ENCODE measurements around the gene LST1.

Gene LST1

DNA sequence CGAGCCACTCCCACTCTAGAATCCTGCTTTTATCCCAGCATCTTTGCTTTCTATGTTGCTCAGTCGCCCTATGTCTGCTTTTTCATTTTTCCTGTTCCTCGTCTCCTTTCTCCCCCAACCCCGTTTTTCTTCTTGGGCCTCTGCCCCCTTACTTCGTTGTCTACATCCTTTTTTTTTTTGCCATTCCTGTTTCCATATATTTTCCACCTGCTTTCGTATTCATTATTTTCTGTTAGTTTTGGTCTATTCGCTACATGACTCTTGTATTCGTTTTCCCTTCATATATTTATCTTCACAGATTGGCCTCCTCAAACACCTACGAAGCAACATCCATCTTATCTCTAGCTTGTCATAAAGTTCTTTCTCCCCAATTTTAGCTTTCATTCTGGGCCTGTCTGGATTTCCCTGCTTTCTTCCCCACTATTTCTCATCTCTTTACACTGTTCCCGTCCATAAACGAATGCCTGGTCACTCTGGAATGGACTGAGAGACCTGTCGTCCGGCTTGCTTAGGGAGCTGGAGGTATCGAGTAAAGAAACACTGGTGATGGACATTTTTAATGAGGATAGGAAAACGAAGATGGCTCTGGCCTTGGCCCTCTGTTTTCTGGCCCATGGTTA, 35.4 kb downstream of the LST1 start:
- DNase-seq, result no peak

DNA sequence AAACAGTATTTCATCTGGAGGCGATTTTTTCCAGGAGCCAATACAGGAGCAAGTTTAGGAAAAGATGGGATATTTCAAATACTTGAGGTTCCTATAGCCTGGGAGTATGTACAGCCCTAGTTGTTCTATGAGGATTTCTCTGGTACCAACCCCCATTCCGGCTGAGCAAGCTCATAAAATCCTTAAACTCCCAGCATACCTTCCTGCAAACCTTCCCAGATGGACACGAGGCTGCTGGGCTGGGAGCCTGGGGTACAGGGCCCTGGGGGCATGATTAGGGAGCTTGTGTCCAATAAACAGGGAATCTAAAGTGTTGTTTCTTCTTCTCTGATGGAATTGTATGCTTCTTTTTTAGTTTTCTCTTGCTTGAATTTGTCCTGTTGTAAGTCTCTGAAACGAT, 35.9 kb downstream of the LST1 start:
- no peak for DNase-seq

DNA sequence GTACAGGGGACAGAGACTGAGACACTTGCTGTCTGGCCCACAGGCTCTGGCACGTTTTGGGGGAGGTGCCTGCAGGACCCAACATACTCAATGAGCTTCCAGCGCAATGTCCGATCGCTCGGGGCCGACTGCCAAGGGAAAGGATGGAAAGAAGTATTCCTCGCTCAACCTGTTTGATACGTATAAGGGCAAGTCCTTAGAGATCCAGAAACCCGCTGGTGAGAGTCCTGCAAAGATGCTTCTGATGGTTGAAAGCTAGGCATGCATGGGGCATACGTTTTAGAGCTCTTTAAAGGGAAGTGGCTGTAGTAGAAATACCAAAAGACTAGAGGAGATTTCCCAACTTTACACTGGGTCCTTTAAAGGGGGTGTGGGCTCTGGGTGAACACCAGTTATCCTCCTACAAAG, 36.6 kb downstream of the LST1 start:
- DNase-seq, result no peak

DNA sequence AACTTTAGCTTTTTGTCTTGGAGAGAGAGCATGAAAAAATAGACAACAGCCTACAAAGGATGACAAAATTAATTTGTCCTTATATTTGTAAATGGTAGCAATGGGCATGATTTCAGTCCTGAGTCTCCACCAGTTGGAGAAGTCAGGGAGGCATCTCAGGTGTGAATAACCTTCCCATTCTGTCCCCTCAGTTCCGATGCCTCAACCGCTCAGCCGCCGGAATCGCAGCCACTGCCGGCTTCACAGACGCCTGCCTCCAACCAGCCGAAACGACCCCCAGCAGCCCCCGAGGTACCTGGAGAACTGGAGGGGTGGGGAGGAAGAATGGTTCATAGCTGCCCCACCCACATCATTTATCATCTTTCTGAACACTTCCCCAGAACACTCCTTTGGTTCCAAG, 38.0 kb downstream of the LST1 start:
- no peak for DNase-seq

DNA sequence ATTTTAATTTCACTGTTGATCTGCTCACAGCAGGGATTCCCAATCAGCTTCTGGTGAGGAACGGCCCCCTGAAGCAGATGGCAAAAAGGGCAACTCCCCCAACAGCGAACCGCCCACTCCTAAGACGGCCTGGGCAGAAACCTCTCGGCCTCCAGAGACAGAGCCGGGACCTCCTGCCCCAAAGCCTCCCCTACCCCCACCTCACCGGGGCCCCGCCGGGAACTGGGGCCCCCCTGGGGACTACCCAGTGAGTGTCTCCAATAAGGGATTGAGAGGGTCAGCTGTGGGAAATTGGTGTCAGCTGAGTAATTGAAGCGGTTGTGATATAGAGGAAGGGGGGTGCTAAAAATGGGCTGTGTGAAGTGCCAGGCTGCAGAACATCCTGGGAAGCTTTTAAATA, 40.9 kb downstream of the LST1 start:
- no peak for DNase-seq

DNA sequence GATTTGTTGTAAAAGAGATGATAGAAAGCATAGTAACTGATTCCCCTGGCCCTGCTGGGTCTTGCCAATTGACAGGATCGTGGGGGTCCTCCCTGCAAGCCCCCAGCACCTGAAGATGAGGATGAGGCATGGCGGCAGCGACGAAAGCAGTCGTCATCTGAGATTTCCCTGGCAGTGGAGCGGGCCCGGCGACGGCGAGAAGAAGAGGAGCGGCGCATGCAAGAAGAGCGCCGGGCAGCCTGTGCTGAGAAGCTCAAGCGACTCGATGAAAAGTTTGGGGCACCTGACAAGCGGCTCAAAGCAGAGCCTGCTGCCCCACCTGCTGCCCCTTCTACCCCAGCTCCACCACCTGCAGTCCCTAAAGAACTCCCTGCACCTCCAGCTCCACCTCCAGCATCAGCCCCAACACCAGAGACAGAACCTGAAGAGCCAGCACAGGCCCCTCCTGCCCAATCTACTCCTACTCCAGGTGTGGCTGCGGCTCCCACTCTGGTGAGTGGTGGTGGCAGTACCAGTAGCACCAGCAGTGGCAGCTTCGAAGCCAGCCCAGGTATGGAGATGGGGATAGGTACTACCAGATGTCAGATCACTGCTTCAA, 41.7 kb downstream of the LST1 start:
- DNase-seq, result no peak

DNA sequence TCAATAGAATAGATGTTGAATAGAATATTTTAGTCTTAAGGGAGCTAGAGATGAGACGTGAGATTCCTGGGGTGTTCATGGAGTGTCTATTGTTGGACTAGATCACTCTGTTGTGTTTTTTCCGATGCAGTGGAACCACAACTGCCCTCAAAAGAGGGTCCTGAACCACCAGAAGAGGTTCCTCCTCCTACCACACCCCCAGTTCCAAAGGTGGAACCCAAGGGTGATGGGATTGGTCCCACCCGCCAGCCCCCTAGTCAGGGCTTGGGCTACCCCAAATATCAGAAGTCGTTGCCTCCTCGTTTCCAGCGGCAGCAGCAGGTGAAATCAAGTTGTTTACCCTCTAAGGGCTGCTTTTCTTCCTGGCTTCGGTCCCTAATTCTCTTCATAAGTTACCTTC, 42.9 kb downstream of the LST1 start:
- no peak for DNase-seq

DNA sequence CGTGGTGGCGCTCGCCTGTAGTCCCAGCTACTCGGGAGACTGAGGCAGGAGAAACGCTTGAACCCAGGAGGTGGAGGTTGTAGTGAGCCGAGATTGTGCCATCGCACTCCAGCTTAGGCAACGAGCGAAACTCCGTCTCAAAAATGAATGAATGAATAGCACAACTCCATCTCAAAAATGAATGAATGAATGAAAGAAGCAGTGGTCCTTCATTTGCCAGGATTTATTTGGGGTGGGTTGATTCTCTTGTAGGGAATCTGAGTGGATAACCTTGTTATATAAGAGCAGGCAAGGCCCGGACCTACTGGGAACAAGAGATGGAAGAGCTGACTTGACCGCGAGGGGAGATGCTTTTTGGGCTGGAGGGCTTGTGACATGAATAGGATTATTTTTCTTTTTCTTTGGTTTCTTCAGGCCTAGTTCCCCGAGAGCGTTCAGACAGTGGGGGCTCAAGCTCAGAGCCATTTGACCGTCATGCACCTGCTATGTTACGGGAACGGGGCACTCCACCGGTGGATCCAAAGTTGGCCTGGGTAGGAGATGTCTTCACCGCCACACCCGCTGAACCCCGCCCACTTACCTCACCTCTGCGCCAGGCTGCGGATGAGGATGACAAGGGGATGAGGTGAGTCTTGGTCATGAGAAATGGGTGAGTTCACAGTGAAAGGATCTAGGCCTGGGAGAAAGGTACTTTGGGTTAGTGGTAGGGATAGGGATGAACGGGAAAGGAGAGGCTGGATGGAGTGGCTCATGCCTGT, 44.3 kb downstream of the LST1 start:
- no peak for DNase-seq

DNA sequence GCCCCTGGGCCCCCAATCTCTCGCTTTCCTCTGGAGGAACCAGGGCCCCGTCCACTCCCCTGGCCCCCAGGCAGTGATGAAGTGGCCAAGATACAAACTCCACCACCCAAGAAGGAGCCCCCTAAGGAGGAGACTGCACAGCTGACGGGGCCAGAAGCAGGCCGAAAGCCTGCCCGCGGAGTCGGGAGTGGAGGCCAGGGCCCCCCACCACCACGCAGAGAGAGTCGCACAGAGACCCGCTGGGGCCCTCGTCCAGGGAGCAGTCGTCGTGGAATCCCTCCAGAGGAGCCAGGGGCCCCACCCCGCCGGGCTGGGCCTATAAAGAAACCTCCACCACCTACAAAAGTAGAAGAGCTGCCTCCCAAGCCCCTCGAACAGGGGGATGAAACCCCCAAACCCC, 45.1 kb downstream of the LST1 start:
- DNase-seq, result no peak

DNA sequence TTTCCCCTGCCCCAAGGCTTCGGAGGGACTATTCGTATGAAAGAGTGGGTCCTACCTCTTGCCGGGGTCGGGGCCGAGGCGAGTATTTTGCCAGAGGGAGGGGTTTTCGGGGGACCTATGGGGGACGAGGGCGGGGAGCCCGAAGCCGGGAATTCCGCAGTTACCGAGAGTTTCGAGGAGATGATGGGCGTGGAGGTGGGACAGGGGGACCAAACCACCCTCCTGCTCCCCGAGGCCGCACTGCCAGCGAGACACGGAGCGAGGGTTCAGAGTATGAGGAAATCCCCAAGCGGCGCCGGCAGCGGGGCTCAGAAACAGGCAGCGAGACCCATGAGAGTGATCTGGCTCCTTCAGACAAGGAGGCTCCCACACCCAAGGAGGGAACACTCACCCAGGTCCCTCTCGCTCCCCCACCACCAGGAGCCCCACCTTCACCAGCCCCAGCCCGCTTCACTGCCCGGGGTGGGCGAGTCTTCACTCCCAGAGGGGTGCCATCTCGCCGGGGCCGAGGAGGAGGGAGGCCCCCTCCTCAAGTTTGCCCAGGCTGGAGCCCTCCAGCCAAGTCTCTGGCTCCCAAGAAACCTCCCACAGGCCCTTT, 45.7 kb downstream of the LST1 start:
- DNase-seq, result no peak

DNA sequence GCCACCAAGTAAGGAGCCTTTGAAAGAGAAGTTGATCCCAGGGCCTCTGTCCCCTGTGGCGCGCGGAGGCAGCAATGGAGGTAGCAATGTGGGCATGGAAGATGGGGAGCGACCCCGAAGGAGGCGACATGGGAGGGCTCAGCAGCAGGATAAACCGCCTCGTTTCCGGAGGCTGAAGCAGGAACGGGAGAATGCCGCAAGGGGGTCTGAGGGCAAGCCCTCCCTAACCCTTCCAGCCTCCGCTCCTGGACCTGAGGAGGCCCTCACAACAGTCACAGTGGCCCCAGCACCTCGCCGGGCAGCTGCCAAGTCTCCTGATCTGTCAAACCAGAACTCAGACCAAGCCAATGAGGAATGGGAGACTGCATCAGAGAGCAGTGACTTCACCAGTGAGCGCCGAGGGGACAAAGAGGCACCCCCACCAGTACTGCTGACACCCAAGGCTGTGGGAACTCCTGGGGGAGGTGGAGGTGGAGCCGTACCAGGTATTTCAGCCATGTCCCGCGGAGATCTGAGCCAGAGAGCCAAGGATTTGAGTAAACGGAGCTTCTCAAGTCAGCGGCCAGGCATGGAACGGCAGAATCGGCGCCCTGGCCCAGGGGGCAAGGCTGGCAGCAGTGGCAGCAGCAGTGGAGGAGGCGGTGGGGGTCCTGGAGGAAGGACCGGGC, 46.3 kb downstream of the LST1 start:
- no peak for DNase-seq

DNA sequence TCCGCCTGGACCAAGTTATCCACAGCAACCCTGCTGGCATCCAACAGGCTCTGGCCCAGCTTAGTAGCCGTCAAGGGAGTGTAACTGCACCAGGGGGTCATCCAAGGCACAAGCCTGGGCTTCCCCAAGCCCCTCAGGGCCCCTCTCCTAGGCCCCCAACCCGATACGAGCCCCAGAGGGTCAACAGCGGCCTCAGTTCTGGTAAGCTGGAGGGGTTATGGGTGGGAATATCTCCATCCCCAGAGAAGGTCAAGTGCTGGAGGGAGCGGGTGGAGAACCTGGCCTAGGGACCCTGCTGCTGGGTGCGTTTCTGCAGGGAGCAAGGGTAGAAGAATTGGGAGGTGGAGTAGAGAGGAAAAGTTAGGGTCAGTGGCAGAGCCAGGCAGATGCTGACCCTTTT, 47.4 kb downstream of the LST1 start:
- DNase-seq, result no peak

DNA sequence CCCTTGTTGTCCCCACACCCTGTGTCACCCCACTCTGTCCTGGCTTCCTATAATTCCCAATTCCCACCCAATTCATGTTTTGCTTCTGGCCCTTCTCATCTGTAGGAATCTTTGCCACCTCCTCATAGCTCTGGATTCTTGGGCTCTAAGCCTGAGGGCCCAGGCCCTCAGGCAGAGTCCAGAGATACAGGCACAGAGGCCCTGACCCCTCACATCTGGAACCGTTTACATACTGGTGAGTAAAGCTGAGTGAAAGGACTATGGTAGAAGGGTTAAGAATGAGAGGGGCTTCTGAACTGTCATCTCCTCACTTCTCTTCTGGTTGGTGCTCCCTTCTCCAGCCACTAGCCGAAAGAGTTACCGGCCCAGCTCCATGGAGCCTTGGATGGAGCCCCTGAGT, 48.1 kb downstream of the LST1 start:
- DNase-seq, result no peak

DNA sequence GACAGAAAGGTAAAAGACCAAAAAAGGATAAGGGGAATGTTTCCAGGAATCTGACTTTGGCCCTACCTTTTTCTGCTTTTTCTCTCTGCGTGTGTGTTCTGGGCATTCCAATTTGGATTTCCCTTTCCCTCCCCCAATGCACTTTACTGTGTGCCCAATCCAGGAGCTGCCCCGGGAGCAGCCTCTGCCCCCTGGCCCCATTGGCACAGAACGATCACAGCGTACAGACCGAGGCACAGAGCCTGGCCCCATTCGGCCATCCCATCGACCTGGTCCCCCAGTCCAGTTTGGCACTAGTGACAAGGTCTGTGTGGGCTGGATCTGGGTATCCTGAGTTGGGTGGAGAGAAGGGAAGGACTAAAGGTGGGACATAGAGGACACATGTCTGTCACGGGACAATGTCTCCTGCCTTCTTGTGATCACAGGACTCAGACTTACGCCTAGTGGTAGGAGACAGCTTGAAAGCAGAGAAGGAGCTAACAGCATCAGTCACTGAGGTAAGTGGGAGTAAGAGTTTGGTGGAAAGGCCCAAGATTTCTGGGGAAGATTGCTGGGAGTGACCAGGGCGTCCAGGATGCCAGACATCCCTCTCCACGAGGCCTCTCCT, 49.0 kb downstream of the LST1 start:
- DNase-seq, result no peak

DNA sequence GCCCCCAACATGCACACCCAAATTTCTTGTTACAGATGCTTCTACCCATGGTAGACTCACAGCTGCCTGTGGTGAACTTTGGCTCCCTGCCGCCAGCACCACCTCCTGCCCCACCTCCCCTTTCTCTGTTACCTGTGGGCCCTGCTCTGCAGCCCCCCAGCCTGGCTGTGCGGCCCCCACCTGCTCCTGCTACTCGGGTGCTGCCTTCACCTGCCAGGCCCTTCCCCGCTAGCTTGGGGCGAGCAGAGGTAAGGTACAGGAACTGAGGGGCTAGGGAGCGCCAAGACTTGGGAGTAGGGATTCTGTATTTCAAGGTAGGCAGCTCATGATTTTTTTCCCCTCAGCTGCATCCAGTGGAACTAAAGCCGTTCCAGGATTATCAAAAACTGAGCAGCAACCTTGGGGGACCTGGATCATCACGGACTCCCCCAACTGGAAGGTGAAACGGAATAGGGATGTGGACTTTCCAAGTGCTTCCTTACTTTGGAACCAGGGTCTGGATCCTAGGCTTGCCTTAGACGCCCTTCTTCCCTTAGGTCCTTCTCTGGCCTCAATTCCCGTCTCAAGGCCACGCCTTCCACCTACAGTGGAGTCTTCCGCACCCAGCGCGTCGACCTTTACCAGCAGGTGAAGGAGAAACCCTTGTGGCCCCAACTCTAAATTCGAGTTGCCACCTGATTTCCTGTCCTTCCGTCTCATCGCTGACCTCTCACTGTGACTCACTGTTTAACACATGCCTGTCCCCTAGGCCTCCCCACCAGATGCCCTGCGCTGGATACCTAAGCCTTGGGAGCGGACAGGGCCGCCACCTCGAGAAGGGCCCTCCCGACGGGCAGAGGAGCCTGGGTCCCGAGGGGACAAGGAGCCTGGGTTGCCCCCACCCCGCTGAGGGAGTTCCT, 50.9 kb downstream of the LST1 start:
- no peak for DNase-seq

Measured in KG1 (cell line).